ENCODE results near the gene PRKCQ.

Gene PRKCQ

DNA sequence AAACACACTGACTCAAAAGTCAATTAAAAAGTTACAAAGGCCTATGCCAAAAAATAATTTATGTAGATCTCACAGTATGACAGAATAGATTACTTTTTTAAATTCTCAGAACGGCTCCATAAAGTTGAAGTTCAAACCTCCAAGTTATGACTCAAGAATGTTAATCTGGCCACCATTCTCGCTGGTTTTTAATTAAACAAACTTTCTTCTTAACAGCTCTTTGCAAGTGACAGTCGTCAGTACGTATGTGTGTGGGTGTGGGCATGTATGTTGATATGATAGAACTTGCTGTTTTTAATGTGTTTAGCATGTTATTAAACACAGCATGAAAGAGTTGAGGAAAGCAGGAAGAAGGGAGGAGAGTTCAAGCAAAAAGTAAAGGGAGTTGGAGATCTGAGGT is 18.5 kb downstream of the PRKCQ start:
- DNase-seq (ENCODE audit: extremely low read depth, insufficient read length), result no peak
- no peak for TF ChIP-seq CTCF (IDR thresholded peaks at IDR 0.05; ENCODE audit: insufficient read depth, low read length, poor library complexity, severe bottlenecking)
- H3K27me3 ChIP-seq (replicated peaks; ENCODE audit: control insufficient read depth, insufficient read depth, low read length), result peaks cover 2% of the 10 kb centered on the region
- H3K4me3 ChIP-seq (replicated peaks; ENCODE audit: low read depth, low read length), result no peak overlapping the region
- H3K36me3 ChIP-seq (ENCODE audit: control insufficient read depth, insufficient read depth, low read length), result no peaks in the 10 kb centered on the region

DNA sequence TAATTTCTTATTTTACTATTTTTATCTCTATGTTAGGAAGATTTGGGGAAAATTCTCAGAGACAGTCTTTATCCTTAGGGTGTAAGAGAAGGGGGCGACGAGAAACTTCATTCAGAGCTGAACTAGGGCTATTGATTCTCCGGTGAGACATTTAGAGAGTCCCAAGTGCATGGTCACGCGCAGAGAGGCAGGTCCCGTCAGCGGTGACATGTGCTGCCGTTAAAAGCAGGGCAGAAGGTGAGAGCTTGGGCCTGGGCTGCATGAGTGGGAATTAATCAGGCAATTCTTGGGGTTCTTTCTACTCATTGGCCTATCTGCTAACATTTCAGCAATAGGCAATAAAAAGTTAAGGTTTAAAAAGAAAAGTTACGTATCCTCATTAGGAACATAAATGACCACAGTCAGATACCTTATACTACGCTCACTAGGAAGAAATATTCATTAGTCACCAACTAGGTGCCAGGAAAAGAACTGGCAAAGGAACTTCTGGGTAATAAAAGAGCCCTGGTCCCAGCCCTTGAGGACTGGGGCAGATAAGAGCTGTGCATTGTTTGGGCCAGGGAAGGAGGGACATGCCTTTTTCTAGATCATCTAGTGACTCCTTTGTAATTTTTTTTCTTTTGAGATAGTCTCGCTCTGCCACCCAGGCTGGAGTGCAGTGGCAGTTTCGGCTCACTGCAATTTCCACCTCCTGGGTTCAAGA is 21.2 kb downstream of the PRKCQ start:
- no peaks in the 10 kb centered on the region for H3K36me3 ChIP-seq (ENCODE audit: control insufficient read depth, insufficient read depth, low read length)
- peaks cover 2% of the 10 kb centered on the region for H3K27me3 ChIP-seq (replicated peaks; ENCODE audit: control insufficient read depth, insufficient read depth, low read length)
- DNase-seq (ENCODE audit: extremely low read depth, insufficient read length), result no peak
- no peak for TF ChIP-seq CTCF (IDR thresholded peaks at IDR 0.05; ENCODE audit: insufficient read depth, low read length, poor library complexity, severe bottlenecking)
- H3K4me3 ChIP-seq (replicated peaks; ENCODE audit: low read depth, low read length), result no peak overlapping the region

DNA sequence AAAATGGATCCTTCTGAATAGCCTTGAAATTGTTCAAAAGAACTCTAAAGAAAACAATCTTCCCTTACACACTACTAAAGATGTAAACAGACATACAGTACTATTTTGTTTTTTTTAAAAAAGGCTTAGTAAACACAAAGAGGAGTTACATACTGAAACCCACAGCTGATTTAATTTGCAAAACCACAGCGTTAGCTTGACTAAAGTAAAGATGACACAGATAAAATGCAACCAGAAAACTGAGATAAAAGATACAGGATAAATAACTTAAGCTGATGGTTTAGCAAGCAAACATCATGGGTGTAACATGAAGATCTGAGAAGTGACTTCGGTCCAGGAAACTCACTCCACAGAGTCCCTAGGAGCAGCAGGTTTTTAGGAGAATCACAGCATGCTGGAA is 21.8 kb downstream of the PRKCQ start:
- no peaks in the 10 kb centered on the region for H3K36me3 ChIP-seq (ENCODE audit: control insufficient read depth, insufficient read depth, low read length)
- H3K27me3 ChIP-seq (replicated peaks; ENCODE audit: control insufficient read depth, insufficient read depth, low read length), result peaks cover 2% of the 10 kb centered on the region
- H3K4me3 ChIP-seq (replicated peaks; ENCODE audit: low read depth, low read length), result no peak overlapping the region
- no peak for TF ChIP-seq CTCF (IDR thresholded peaks at IDR 0.05; ENCODE audit: insufficient read depth, low read length, poor library complexity, severe bottlenecking)
- DNase-seq (ENCODE audit: extremely low read depth, insufficient read length), result no peak

GRCh38 chr10:6553937-6554336 is 26.1 kb downstream of the PRKCQ start:
- no peak for TF ChIP-seq CTCF (IDR thresholded peaks at IDR 0.05; ENCODE audit: insufficient read depth, low read length, poor library complexity, severe bottlenecking)
- no peak for DNase-seq (ENCODE audit: extremely low read depth, insufficient read length)
- H3K36me3 ChIP-seq (ENCODE audit: control insufficient read depth, insufficient read depth, low read length), result no peaks in the 10 kb centered on the region
- H3K27me3 ChIP-seq (replicated peaks; ENCODE audit: control insufficient read depth, insufficient read depth, low read length), result no peaks in the 10 kb centered on the region
- no peak overlapping the region for H3K4me3 ChIP-seq (replicated peaks; ENCODE audit: low read depth, low read length)

DNA sequence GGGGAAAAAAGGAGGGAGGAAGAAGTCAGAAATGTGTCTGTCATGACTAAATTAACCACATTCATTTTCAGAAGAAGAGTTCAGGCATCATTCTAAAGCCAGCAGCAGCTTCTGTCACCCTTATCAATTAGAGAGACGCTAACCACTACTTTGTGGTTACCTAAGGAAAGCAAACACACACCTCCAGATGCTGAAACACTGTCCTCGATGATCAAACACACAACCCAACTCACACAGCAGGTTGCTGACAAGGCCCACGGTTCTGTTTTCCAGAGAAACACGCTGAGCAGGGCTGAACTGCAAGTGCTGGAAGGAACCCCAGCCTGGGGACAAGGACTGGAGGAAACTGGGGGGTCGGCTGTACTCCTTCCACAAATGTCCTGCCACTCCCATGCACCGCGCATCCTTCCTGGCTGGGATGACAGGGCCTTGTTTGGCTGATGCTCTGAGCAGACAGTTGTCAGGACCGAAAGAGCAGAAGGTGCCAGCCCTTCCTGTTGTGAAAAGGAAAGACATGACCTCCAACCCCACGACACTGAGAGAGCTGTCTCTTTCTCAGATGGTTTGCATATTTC is 36.6 kb downstream of the PRKCQ start:
- no peak for TF ChIP-seq CTCF (IDR thresholded peaks at IDR 0.05; ENCODE audit: insufficient read depth, low read length, poor library complexity, severe bottlenecking)
- Histone ChIP-seq H3K4me3 (replicated peaks; ENCODE audit: low read depth, low read length) (peak overlapping the region; percentile 22; the same call in 1 of the 2 replicates), H3K27me3 (replicated peaks; ENCODE audit: control insufficient read depth, insufficient read depth, low read length) (no peaks in the 10 kb centered on the region), H3K36me3 (ENCODE audit: control insufficient read depth, insufficient read depth, low read length) (no peaks in the 10 kb centered on the region)
- DNase-seq (ENCODE audit: extremely low read depth, insufficient read length), result no peak
